MG63 (cell line): ENCODE measurements around the gene IQGAP3. TPM values are rescaled to one million over a fixed set of nuclear protein-coding genes. Genes with fewer than 3 reads are reported as not detected.

Experiments used
- DNase-seq: peaks from one replicate; pipeline ENCODE4 v3.0.0-alpha.2; 2020
- H3K27me3 ChIP-seq: fragments of 250-450 bp; sonication (Bioruptor Pico); 2 replicates; pipeline ENCODE4 v1.5.1; 2020; ENCODE audit warnings: mild to moderate bottlenecking, moderate library complexity
- H3K36me3 ChIP-seq: fragments of 250-450 bp; sonication (Bioruptor Pico); 2 replicates; pipeline ENCODE4 v1.5.1; 2020; ENCODE audit warnings: mild to moderate bottlenecking, moderate library complexity
- H3K4me3 ChIP-seq: fragments of 250-450 bp; sonication (Bioruptor Pico); 2 replicates; pipeline ENCODE4 v1.5.1; 2020; ENCODE audit warnings: mild to moderate bottlenecking, moderate library complexity
- H3K9me3 ChIP-seq: fragments of 250-450 bp; sonication (Bioruptor Pico); 2 replicates; pipeline ENCODE4 v1.5.1; 2020; ENCODE audit warnings: mild to moderate bottlenecking, moderate library complexity
- total RNA-seq: library from RNA; depleted of rRNA; stranded (reverse); fragments of >200 nt; shearing (Covaris generic); gene quantifications from 2 replicates; pipeline ENCODE4 v1.2.3, GENCODE V29; 2014; ENCODE audit warnings: low replicate concordance

IQGAP3 gene
- total RNA-seq, 1 experiment from 2014 or later = 20.7 TPM

DNA sequence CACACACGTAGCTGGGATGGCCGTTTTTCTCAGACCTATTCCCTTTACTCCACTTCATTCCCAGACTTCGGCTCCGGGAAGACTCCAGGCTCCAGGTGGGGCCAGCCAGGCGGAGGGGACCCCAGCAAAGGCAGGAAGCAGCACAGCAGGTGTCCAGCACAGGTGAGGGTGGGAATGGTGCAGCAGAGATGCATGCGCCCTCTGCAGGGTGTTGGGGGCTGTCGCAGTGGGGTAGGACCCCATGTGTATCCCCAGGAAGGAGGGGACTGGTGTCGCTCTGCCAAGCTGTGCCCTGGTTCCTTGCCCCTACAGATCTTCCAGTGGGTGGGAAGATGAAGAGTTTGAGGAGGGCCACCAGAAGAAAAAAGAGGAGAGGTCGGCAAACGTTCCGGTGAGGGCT, 12.4 kb upstream of the IQGAP3 start:
- no peak for DNase-seq
- Histone ChIP-seq H3K4me3 (no peak overlapping the region), H3K27me3 (no peaks in the 10 kb centered on the region), H3K36me3 (no peaks in the 10 kb centered on the region), H3K9me3 (no peaks in the 10 kb centered on the region)

DNA sequence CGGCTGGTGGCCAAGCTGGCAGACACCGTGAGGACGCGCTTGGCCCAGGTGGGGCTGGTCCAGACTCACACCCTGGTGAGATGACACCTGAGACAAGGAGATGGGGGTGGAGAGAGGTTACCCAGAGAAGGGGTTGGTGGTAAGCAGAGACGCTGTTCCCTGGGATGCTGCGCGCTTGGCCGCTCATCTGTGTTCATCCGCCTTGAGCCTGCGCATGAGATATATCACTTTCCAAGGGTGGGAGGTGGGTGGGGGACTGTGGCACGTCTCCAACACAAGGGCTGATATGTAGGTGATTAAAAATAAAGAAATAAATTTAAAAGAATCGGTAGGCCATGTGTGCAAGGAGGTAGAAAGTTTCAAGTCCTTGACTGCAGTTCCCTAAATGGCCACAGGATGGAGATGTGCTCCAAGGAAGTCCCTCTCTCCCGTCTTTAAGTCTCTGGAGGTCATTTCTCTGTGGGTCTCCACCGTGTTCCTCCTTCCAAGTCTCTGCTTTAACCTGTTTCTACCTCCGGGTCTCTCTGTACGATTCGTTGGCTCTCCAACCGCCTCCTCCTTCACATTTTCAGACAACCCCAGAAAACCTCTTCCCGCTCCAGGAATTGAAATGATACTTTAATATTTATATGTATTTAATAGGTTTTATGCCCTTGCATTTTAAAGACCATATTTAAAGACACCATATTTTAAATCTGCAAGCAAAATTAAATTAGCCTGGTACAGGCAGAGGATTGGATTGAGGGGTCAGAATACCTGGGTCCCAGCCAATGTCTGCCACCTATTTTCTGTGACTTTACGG, 11.7 kb upstream of the IQGAP3 start:
- DNase-seq = peak; percentile 41
- Histone ChIP-seq H3K9me3 (no peaks in the 10 kb centered on the region), H3K4me3 (no peak overlapping the region), H3K27me3 (no peaks in the 10 kb centered on the region), H3K36me3 (no peaks in the 10 kb centered on the region)

DNA sequence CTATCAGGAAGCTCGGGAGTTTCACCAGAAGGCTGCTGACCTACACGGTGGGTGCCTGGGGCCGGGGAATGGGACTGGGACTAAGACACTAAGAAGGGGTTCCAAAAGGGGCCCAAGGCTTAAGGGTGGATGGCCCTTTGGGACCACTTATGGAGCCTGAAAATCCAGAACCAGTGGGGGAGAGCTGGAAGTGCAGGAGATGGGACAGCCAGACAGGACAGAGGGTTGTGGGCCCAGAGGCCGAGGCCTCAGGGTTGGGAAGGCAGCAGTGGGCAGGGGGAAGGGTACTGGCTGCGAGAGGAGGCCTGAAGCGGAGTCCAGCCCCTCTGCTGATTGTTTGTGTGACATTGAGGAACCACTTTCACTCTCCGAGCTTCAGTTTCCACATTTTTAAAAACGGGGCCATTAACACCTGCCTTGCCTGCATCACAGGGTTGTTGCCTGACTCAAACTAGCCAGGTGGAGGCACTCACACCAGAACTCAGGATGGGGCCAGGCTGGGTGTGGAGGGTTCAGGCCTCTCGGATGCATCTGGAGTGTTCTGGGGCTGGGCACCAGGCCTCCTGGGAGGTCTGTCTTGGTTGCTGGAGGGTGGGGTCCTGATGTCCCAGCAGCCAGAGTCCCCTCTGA, 10.1 kb upstream of the IQGAP3 start:
- DNase-seq = no peak
- no peaks in the 10 kb centered on the region for H3K36me3 ChIP-seq
- H3K27me3 ChIP-seq = no peaks in the 10 kb centered on the region
- H3K4me3 ChIP-seq = no peak overlapping the region
- no peaks in the 10 kb centered on the region for H3K9me3 ChIP-seq

GRCh38 chr1:156581661-156582387, 9.5 kb upstream of the IQGAP3 start:
- H3K36me3 ChIP-seq = no peaks in the 10 kb centered on the region
- H3K4me3 ChIP-seq = no peak overlapping the region
- H3K27me3 ChIP-seq = no peaks in the 10 kb centered on the region
- no peak for DNase-seq
- H3K9me3 ChIP-seq = no peaks in the 10 kb centered on the region

DNA sequence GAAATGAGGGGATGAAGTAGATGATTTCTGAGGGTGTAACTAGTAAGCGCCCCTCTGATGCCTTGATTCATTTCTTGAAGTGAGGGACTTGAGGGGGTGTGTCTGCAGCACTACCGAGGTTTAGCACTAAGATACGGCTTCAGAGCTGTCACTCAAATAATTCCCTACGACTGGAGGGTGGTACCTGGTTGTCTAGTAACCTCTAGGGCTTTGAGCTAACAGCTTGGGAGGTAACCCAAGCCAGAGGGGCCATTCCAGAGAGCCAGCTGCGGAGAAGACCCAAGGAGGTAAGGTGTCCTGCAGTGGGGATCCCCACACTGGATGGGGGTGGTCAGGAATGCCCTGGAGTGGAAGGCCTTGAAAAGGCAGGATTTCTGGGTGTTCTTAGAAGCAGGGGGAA, 7.1 kb upstream of the IQGAP3 start, which contains the start of gene TTC24:
TSS of gene TTC24 (plus strand) at position 252 of the 400 bp plus-strand sequence. CDS start 1,642 bp downstream, outside the sequence.
- no peak within 1 kb of the TSS for H3K4me3 ChIP-seq
- no peaks in the 10 kb centered on the region for H3K36me3 ChIP-seq
- DNase-seq = no peak
- no peaks in the 10 kb centered on the region for H3K27me3 ChIP-seq
- H3K9me3 ChIP-seq = no peaks in the 10 kb centered on the region

GRCh38 chr1:156578055-156578454, 5.7 kb upstream of the IQGAP3 start:
- Histone ChIP-seq H3K36me3 (no peaks in the 10 kb centered on the region), H3K9me3 (no peaks in the 10 kb centered on the region), H3K4me3 (no peak overlapping the region), H3K27me3 (peaks cover 2% of the 10 kb centered on the region; the same call in 1 of the 2 replicates)
- no peak for DNase-seq

DNA sequence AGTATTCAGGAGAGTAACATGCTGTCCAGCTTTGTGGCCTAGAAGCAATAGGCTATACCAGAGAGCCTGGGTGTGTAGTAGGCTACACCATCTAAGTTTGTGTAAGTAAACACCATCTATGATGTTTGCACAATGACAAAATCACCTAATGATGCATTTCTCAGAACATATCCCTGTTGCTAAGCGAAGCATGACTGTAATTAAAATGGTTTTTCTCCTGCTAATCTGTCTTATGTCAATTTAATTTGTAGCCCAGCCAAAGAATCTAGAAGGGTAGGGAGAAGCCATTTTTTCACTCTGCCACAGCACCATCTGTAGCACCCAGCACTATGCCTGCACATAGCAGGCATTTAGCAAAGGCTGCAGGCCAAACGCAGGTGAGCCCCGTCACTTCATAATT, 5.2 kb upstream of the IQGAP3 start:
- Histone ChIP-seq H3K4me3 (no peak overlapping the region), H3K27me3 (peaks cover 2% of the 10 kb centered on the region; the same call in 1 of the 2 replicates), H3K9me3 (no peaks in the 10 kb centered on the region), H3K36me3 (no peaks in the 10 kb centered on the region)
- no peak for DNase-seq

GRCh38 chr1:156574039-156574633, 1.8 kb upstream of the IQGAP3 start:
- Histone ChIP-seq H3K27me3 (peaks cover 2% of the 10 kb centered on the region; the same call in 1 of the 2 replicates), H3K36me3 (peaks cover 9% of the 10 kb centered on the region), H3K4me3 (no peak overlapping the region), H3K9me3 (no peaks in the 10 kb centered on the region)
- DNase-seq = no peak

DNA sequence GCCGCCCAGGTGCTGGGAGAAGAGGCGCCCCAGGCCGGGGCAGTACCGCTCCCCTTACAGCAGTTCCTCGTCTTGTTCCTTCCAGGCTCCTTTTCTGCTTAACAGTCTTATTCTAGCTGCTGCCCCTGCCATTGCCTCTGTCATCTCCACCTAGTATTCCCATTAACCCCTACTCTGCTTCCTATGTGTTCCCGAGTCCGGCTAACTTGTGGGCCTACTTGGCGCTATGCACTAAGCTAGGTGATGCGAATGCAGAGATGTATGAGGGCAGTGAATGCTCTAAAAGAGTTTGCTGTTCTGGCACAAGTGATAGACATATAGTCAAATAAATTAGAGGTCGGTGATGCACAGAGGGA, 276 bp upstream of the IQGAP3 start:
- no peak for DNase-seq
- Histone ChIP-seq H3K4me3 (peak overlapping the region; percentile 95), H3K27me3 (peaks cover 2% of the 10 kb centered on the region; the same call in 1 of the 2 replicates), H3K36me3 (peaks cover 24% of the 10 kb centered on the region), H3K9me3 (no peaks in the 10 kb centered on the region)

GRCh38 chr1:156571261-156571852, 1.0 kb downstream of the IQGAP3 start:
- H3K9me3 ChIP-seq = no peaks in the 10 kb centered on the region
- peaks cover 32% of the 10 kb centered on the region for H3K36me3 ChIP-seq
- peak overlapping the region; percentile 95 for H3K4me3 ChIP-seq
- H3K27me3 ChIP-seq = peaks cover 2% of the 10 kb centered on the region; the same call in 1 of the 2 replicates
- peak; percentile 62 for DNase-seq

GRCh38 chr1:156566436-156566835, 5.9 kb downstream of the IQGAP3 start:
- Histone ChIP-seq H3K27me3 (no peaks in the 10 kb centered on the region), H3K9me3 (no peaks in the 10 kb centered on the region), H3K4me3 (no peak overlapping the region), H3K36me3 (peaks cover 82% of the 10 kb centered on the region)
- DNase-seq = no peak

DNA sequence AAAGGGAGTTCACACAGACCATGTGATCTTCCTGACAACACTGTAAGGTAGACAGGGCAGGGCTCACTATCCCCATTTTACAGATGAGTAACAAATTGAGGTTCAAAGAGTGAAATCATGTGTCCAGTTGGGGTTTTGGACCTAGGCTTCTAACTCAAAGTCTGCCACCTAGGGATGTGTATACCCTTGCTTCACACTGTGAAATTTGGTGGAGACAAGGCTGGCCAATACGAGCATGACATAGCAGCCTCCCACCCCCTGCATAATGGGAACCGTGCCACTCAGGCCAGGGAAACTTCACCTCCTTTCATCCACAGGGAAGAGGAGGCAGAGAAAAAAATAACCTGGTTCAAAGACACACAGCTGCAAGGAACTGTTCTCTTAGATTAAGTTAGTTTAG, 6.8 kb downstream of the IQGAP3 start:
- no peak for DNase-seq
- H3K4me3 ChIP-seq = no peak overlapping the region
- H3K27me3 ChIP-seq = no peaks in the 10 kb centered on the region
- H3K9me3 ChIP-seq = no peaks in the 10 kb centered on the region
- peaks cover 88% of the 10 kb centered on the region for H3K36me3 ChIP-seq

- Histone ChIP-seq H3K4me3 (no peak overlapping the region), H3K36me3 (peaks cover 73% of the 10 kb centered on the region), H3K9me3 (no peaks in the 10 kb centered on the region), H3K27me3 (no peaks in the 10 kb centered on the region)
- no peak for DNase-seq
Measured at GRCh38 chr1:156560585-156561163, 11.7 kb downstream of the IQGAP3 start.

DNA sequence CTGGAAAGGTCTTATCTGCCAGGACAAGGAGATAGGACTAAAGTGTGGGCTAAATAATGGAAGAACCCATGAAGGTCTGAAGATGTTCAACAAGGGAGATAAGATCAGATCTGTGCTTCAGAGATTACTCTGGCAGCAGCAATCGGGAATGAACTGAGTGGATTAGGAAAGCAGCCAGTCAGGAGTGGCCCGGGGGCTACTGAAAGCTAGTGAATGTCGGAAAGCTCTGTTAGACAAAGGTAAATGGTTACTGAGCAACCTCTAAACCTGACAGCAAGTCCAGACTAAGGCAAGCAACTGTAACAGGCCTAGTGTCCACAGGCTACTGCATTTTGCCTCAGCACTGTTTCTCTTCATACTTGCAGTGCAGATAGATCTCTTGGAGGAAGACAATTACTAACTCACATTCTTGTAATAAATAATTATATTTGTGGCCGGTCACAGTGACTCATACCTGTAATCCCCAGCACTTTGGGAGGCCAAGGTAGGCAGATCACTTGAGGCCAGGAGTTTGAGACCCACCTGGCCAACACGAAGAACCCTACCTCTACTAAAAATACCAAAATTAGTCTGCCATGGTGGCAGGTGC, 12.5 kb downstream of the IQGAP3 start:
- Histone ChIP-seq H3K36me3 (peaks cover 73% of the 10 kb centered on the region), H3K4me3 (no peak overlapping the region), H3K27me3 (no peaks in the 10 kb centered on the region), H3K9me3 (no peaks in the 10 kb centered on the region)
- no peak for DNase-seq

DNA sequence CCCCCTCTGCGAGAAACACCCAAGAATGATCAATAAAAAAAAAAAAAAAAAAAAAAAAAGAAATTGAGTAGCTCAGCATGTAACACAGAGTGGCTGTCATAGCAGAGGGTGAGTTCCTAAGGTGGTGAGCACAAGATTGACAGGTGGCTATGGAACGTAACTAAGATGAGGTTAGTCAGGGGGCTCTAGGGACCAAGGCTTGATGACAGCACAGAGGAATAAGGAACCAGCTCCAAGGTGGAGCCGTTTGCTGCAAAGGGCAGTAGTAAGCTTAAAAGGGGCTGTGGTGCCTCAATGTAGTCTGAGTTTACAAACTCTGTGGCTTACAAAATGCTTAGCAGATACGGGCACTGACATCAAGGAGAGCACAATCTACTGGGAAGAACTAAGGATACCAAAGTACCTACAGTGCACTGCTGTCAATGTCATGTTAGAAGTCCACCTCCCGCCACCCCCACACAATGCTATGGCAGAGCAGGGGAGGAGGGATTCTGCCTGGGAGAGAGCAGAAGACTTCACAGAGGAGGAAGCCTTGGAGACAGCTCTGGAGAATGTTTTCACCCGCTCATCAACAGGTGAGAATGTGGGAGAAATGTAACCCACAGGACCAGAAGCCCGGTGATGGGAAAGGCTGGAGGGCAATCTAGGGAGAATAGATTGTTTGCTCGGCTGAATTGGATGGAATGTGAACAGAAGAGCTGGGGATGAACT, 13.1 kb downstream of the IQGAP3 start:
- H3K27me3 ChIP-seq = no peaks in the 10 kb centered on the region
- H3K4me3 ChIP-seq = no peak overlapping the region
- H3K9me3 ChIP-seq = no peaks in the 10 kb centered on the region
- H3K36me3 ChIP-seq = peaks cover 73% of the 10 kb centered on the region
- DNase-seq = no peak
